GM18873 (cell line): ENCODE results near the gene PPEF2.

Experiments used
- ATAC-seq: cut with Tn5 transposase; IDR thresholded peaks from one replicate; pipeline ENCODE4 v1.9.1; 2021; ENCODE audit warnings: mild to moderate bottlenecking, moderate library complexity, moderate number of reproducible peaks; ENCODE audit not compliant: unreplicated experiment, low FRiP score

Gene PPEF2

DNA sequence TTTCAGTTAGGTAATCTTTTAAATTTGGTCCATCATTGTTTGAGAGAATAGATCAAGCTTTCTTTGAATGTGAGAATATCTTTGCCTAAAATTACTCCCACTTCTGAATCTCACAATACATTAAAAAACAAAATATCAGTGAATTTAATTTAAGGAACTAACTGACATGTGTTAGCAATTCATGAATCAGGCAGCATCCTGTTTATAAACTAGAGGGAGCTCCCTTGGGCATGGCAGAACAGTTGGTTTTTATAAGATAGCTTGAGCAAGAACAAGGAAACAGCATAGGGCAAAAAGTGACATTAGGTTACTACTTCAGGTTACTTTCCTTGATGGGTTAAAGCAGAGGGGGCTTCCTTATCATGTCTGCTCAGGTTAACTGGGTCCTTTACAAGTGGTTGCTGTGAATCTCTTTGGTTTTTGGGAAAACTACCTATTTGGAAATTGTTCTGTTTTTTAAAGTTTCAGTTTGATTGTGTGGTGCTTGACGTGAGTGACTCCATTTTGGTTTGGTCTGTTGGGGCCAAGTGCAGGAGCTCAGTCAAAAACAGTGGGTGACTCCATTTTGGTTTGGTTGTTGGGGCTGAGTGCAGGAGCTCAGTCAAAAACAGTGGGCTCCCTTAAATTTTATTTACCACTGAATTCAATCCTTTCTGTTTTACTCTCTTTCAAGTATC lies 68.0 kb downstream of the PPEF2 start:
- ATAC-seq: no peak

DNA sequence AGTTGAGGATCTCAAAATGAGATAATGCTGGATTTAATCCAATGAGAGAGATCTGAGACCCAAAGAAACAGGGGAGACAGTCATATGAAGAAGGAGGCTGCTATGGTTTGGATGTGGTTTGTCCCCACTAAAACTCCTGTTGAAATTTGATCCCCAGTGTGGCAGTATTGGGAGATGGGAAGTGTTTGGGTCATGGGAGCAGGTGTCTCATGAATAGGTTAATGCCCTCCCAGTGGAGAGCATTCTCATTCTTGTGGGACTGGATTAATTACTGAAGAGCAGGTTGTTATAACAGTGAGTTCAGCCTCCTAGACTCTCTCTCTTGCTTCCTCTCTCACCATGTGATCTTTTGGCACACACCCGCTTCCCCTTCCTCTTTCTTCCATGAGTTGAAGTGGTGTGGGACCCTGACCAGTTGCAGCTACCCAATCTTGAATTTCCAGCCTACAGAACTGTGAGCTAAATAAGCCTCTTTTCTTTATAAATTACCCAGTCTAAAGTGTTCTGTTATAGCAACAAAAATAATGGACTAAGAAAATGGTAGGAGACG lies 70.3 kb downstream of the PPEF2 start:
- ATAC-seq: no peak

DNA sequence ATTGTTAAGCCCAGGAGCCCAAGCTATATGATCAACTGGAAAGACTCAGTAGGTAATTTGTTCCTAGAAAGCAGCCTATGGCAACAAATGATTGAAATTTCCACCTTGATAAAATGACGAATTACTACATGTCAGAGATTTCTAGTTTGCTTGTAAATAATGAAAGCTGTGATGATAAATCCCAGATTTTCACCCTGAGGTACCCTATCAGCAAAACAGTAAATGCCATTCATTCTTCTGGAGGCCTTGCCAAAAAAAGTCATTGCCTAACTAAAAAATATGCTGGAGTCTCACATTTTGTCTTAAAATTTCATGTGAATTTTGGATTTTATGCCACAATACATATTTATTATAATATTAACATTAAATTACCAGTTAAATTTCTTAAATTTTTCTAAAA lies 71.3 kb downstream of the PPEF2 start:
- ATAC-seq: no peak

DNA sequence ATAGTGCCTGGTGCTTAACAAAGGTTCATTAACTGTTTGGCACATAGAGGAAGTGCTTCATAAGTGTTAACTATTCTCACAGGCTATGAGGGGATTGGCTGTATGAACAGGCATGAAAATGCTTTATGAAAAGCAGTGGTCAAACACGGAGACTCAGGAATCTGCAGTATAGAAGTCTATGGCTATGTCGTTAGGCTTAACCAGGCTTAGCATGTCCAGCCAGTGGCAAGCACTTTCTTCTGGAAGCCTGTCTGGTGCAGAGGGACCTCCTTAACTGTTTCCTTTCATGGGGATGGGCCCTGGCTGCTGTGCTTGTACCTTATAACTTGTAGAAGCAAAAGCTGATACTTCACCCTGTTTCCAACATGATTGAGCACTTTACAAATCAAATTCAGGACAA lies 78.4 kb downstream of the PPEF2 start:
- ATAC-seq: no peak

DNA sequence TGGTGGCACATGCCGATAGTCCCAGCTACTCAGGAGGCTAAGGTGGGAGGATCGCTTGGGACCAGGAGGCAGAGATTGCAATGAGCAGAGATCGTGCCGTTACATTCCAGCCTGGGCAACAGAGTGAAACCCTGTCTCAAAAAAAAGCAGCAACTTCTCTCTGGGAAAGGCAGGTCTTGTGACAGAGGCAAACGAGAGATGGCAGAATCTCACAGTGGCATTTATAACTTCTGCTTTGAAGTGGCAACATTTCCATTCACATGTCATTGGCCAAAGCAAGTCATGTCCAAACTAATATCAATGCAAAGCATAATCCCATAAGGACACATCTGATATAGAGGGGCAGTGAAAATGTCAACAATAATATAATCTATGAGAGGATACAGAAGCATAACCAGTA lies 79.8 kb downstream of the PPEF2 start:
- ATAC-seq: no peak

DNA sequence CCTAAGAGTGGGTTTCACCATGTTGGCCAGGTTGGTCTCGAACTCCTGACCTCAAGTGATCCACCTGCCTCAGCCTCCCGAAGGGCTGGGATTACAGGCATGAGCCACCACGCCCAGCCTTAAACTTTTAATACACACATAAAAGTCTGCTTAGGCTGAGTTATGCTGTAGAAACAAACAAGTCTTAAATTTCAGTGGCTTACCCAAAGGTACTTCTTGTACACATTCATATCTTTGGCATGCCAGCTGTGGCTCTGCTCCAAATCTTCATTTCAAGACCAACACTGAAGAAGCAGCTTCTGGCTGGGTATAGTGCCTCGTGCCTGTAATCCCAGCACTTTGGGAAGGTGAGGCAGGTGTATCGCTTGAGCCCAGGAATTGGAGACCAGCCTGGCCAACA lies 80.3 kb downstream of the PPEF2 start:
- no peak for ATAC-seq

DNA sequence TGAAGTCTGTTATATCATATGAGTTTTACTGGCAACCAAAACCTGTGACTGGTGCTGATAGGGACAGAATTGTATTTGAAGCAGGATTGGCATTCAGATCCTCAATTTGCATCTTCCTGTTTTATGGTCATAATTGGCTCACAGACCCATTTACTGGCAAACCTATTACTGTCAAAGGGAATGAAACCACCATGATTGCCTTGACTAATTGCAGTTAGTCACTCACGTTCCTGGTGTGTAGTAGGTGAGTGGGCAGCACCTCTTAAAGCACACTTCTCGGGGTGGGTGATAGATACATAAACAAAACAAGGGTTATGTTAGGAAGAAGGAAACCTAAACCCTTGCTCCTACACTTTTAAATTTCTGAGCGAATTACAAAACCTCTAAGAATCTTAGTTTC lies 81.0 kb downstream of the PPEF2 start:
- no peak for ATAC-seq

DNA sequence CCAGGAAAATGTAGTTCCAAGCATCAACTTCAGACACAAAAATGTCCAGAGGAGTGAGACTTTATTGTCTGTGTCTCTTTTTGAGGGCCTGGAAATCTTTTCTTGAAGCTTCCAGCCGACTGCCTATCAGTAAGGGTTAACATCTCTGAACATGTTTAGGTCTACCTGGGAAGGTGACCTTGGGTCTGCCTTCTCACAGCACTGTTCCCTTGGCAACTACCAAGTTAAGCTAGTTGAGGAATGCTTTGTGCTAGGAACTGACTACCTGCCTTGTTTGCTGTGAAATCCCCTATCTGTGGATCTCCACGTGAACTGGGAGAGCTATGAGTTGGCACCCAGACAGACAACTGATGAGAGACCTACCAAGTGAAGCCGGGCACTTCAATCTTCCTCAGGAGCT lies 81.6 kb downstream of the PPEF2 start:
- no peak for ATAC-seq

DNA sequence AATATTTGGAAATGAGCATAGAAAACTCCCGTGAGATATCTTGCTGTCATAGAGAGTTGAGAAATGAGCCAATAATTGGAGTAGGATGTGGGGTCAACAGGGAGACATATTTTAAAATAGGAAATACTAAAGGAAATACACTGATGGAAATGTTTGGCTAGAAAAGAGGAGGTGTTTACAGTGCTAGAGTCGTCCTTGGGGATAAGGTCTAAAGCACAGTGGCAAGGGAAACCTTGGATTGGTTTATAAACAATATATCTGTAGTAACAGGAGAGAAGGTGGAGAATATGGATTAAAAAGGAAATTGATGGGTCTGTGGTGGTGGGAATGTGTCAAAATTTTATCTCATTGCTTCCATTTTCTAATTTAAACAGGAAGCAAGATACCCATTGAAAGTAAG lies 82.1 kb downstream of the PPEF2 start:
- ATAC-seq: no peak

DNA sequence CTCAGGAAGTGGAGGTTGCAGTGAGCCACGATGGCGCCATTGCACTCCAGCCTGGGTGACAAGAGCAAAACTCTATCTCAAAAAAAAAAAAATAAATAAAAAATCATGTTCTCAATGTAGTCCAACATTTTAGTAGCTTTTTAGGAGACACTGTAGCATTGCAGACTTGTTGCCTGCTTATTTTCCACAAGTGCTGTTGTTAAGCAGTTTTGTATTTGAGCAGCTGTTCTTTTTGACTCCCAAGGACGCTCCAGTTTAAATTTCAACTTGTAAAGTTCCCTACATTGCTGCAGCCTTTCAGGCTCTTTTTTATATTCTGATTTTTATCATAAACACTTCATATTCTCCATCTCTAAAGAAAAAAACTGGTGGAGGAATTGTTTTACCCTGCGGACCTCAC lies 83.1 kb downstream of the PPEF2 start:
- ATAC-seq: no peak

DNA sequence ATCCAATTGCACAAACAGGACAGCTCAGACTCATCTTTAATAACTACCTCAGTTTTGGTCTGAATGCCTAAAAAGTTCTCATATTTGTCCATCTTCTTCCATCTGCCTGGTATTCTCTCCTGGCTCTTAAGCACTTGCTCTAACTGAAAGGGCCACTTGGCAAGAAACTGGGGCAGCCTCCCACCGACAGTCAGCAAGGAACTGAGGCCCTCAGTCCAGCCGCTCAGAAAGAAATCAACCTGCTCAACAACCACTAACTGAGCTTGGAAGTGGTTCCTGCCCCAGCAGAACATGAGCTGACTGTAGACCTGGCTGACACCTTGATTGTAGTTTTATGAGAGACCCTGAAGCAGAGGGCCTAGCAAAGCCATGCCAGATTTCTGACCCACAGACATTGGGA lies 84.4 kb downstream of the PPEF2 start:
- no peak for ATAC-seq
